HG03565 (cell line): ENCODE data around the gene MRPL39.

ENCODE experiments used
- ATAC-seq: cut with Tn5 transposase; IDR thresholded peaks from one replicate; pipeline ENCODE4 v1.9.1; 2021; ENCODE audit warnings: mild to moderate bottlenecking, moderate library complexity; ENCODE audit not compliant: unreplicated experiment

MRPL39 gene

GRCh38 chr21:25615880-25616279 lies 8.6 kb upstream of the MRPL39 start:
- ATAC-seq, result no peak

- no peak for ATAC-seq
Observed at GRCh38 chr21:25614441-25614840, 7.2 kb upstream of the MRPL39 start.

GRCh38 chr21:25608044-25608737 lies 910 bp upstream of the MRPL39 start:
- peak; percentile 74 for ATAC-seq

DNA sequence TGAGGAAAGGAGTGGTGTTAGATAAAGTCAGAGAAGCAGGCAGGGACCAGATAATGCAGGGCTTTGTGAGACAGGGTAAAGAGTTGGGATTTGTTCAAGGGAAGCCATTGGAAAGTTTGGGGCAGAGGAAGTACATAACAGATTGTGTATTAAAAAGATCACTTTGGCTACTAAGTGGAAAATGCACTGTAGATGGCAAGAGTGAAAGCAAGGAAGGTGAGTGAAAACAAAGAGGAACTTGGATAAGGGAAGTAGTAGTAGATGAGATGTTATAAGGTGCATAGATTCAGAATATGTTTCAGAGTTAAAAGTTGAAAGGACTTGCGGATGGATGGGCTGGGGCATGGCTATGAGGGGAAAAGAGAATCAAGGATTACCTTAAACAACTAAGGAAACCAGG lies 17.4 kb downstream of the MRPL39 start:
- ATAC-seq, result no peak

- no peak for ATAC-seq
Observed at GRCh38 chr21:25586791-25587190, 20.5 kb downstream of the MRPL39 start.

- no peak for ATAC-seq
Observed at GRCh38 chr21:25586326-25586725, 21.0 kb downstream of the MRPL39 start.

DNA sequence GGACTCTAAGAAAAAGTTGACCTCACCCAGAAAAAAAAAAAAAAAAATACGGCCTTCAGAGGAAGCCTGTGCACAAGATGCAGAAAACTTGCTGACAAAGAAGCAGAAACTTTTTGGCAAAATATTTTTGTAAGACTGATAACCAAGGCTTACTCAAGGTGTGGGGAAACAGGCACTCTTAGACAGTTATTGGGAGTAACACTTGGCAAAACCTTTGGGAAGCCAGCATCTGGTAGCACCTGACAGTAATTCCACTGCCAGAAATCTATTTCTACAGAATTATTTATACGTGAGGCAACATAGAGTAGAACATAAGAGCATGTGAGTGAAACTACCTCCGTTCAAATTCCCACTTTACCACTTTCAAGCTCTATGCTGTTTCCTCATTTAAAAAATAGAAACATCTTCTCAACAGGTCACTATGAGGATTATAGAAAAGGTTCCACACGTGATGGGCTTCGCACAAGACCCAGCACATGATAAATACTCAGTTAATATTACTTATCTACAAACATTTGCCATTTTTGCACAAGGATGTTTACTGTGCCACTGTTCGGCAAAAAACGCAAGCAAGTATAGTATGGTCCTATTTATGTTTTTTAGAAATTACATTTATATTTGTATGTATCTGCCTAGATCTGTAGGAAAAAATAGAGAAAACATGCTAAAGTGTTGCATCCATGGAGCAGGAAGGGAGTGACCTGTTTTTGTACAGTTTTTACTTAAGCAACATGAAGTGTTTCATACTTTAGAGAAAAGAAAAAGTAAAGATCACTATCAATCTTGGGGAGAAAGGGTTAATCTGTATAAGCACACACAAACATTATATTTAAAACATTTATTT lies 22.2 kb downstream of the MRPL39 start:
- no peak for ATAC-seq

GRCh38 chr21:25583370-25584130 lies 23.7 kb downstream of the MRPL39 start:
- ATAC-seq, result no peak

GRCh38 chr21:25582888-25583287 lies 24.4 kb downstream of the MRPL39 start:
- ATAC-seq, result no peak

DNA sequence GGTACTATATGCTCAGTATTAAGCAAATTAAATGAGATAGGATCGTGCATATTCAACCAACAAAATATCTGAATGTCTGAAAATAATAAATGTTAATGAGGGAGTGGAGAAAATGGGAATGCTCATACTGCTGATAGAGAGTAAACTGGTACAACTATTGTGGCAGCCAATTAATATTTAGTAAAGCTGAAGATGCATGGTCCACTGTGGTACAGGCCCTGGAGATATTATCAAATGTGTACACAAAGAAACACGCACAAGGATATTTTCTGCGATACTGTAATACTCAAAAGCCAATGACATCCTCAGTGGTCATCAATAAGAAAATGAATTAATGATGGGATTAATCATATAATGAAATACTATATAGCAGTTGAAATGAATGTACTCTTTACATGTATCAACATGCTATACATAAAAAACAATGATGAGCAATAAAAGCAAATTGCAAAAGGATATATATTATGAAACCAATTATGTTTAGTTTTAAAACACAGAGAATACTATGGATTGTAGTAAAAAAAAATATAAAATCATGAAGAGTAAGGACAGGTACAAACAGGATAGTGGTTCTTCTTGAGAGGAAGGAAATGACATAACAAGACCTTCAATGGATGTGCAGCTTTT lies 25.0 kb downstream of the MRPL39 start:
- no peak for ATAC-seq

DNA sequence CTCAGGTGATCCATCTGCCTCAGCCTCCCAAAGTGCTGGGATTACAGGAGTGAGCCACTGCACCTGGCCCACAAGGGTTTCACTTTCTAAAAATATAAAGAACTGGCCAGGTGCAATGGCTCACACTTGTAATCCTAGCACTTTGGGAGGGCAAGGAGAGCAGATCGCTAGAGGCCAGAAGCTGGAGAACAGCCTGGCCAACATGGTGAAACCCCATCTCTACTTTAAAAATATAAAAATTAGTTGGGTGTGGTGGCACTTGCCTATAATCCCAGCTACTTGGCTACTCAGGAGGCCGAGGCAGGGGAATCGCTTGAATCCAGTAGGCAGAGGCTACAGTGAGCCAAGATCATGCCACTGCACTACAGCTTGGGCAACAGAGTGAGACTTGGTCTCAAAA lies 25.7 kb downstream of the MRPL39 start:
- ATAC-seq, result no peak

GRCh38 chr21:25580912-25581260 lies 26.4 kb downstream of the MRPL39 start:
- no peak for ATAC-seq

GRCh38 chr21:25579226-25580013 lies 27.9 kb downstream of the MRPL39 start:
- no peak for ATAC-seq

DNA sequence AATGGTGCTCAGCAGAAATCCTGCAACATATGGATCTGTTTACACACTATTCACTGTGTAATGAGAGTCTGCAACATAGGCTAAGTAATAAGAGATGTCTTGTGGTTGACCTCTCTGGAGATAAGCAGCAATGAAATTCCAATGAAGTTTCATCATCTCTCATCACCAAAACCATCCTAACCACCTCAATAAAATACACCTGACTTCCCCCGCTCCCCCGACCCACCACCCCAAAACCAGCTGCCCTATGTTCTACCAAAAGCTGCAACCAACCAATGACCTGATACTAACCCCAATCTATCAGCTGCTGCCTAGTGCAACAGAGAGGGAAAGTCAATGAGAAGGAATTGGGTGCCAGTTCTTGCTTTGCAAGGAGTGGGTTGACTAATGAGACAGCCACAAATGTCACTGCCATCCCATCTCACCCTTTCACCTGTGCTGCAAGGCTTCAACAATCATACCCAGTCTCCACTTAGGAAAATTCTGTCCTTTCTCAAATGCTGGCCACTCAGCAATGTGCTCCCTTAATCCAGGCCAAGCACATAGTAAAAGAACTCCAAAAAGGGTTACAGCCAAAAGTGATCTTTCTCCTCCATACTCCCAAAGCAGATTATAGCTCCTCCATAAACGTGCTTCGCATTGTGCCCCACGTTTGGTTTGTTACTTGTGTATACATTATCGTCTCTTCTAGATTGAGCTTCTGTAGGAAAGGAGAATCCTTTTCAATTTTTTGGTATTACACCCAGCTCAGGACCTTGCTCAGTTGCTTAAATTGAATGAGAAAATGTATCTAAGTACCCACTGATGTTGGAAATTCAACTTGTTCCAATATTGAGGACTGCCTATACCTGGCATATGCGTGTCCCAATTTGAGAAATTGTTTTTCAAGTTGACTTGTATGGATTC lies 29.0 kb downstream of the MRPL39 start:
- peak; percentile 23 for ATAC-seq

DNA sequence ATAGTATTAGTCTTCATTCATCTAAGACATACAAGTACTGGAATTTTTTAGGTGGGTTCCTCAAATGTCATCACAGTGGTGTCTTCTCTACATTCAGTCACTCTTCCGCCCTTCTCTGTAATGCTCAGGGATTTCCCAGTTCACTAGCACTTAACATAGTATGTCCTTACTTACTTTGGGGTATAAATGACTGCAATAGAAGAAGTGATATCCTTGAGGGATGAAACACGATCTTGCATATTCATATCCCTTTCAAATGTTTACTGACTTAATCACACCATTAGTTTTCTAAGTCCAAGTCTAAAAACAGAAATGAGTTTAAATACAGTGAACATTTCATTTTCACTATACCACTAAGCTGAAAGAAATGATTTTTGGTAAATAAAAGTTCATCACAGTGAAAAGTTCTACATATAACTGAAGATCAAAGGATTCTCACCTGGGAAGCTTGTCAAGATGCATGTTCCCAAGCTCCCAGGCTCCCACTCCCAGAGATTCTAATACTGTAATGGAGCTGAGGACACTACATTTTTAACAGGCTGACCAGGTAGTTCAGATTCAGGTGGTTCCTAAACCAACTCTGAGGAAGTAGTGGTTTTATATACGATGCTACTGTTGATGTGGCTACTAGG lies 29.7 kb downstream of the MRPL39 start:
- ATAC-seq, result no peak

DNA sequence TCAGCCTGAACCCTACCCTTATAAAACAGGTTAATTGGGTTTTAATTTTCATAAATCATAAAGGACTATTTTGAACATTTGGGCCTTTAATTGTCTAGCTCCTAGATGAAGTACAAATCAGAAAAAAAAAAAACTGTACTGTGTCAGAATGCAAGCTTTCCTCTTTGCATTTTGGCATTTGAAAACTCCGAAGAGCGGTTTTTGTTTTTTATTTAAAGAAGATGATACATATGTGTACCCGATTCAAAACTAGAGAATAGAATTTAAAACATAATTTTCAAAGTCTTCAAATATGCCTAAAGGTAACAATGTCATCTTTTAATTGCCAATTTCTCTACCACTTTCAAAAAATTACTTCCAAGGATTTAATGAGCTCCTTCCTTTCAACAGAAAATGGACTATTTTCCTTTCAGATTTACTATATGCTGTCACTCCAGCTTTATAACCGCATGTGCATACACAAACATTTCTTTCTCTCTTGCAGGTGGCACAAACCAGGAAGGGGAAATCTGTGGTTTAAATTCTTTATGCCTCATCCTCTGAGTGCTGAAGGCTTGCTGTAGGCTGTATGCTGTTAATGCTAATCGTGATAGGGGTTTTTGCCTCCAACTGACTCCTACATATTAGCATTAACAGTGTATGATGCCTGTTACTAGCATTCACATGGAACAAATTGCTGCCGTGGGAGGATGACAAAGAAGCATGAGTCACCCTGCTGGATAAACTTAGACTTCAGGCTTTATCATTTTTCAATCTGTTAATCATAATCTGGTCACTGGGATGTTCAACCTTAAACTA lies 33.7 kb downstream of the MRPL39 start:
- ATAC-seq, result peak; percentile 21

DNA sequence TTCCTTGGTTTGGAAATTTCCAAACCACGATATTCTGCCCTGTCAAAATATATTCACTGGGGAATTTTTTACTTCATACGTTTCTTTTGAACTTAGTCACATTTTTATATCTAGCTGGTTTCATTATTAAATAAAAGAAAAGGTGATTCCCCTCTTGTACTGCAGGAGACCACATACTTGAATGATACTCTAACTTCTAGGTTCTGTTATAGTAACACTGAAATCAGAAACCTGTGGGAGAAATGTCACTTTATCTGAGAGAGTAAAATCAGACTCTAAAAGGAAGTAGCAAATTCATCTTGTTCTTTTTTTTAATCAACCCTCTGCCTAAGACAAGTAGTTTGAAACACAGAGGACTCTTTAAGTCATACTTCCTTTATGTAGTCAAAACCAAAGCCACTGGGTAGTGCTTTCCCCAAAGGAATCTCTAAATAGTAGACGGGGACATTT lies 34.4 kb downstream of the MRPL39 start:
- ATAC-seq, result peak; percentile 48

GRCh38 chr21:25571726-25572121 lies 35.6 kb downstream of the MRPL39 start:
- ATAC-seq, result no peak
